Measurements from ENCODE around the gene GBX1.

DNA sequence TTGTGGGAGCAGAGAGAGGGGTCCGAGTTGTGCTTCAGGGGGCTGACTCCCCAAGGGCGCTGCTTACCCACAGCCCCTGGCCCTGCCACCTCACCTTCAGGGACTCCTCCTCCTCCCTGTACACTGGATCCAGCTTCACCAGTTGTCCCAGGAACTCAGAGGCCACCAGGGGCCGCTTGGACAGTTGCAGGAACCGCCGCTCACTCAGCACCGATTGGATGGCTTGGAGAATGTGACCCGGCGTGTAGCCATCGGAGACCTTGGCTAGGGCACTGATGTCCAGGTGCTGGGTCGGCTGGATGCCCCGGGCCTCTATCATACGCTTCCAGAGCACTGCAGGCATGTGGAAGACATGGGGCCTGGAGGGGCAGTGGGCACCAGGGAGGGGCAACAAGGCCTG, 24.1 kb upstream of the GBX1 start:
- no peak for TF ChIP-seq POLR2A (IDR thresholded peaks at IDR 0.05; ENCODE audit: low read depth, low read length)
- TF ChIP-seq TAF1 (IDR thresholded peaks at IDR 0.05; ENCODE audit: low read depth, low read length): no peak
- TF ChIP-seq POLR2AphosphoS5 (IDR thresholded peaks at IDR 0.05; ENCODE audit: low read depth, low read length): no peak

Data from GM12891 (cell line).